GM12892 (cell line): ENCODE results near the gene GRM7.

ENCODE experiments used
- POLR2A ChIP-seq: IDR thresholded peaks from 2 replicates; pipeline ENCODE4 v1.6.1; 2011; ENCODE audit warnings: low read depth, low read length, control low read depth
- POLR2AphosphoS5 ChIP-seq: IDR thresholded peaks from 2 replicates; pipeline ENCODE4 v1.6.1; 2011; ENCODE audit warnings: low read depth, low read length, control low read depth
- TAF1 ChIP-seq: IDR thresholded peaks from 2 replicates; pipeline ENCODE4 v1.6.1; 2011; ENCODE audit warnings: low read depth, mild to moderate bottlenecking, control low read depth, low read length, borderline replicate concordance

GRCh38 chr3:7075117-7075516 lies 214.2 kb downstream of the GRM7 start:
- TF ChIP-seq POLR2A, result no peak
- no peak for TF ChIP-seq POLR2AphosphoS5
- TF ChIP-seq TAF1, result no peak
